HG03432 (cell line): ENCODE results near the gene ATP9B.

Experiments used
- ATAC-seq: cut with Tn5 transposase; IDR thresholded peaks from one replicate; pipeline ENCODE4 v1.9.1; 2021; ENCODE audit warnings: mild to moderate bottlenecking, moderate library complexity; ENCODE audit not compliant: unreplicated experiment

The ATP9B gene

GRCh38 chr18:79392226-79392625 is 323.0 kb downstream of the ATP9B start:
- no peak for ATAC-seq

GRCh38 chr18:79393181-79393634 is 324.0 kb downstream of the ATP9B start:
- no peak for ATAC-seq

- ATAC-seq: peak; percentile 24
These were observed 324.7 kb downstream of the ATP9B start for GRCh38 chr18:79393635-79394533.

GRCh38 chr18:79394534-79395307 is 325.5 kb downstream of the ATP9B start:
- peak; percentile 8 for ATAC-seq

GRCh38 chr18:79395308-79395640 is 326.1 kb downstream of the ATP9B start:
- no peak for ATAC-seq

- peak; percentile 16 for ATAC-seq
These were observed 326.7 kb downstream of the ATP9B start, which contains the start of gene NFATC1 for GRCh38 chr18:79395761-79396404. NFATC1 (plus strand) TSS chr18:79395930; CDS start chr18:79396225, 295 bp downstream.

GRCh38 chr18:79396431-79397246 is 327.4 kb downstream of the ATP9B start:
- ATAC-seq: peak; percentile 34

GRCh38 chr18:79397247-79397829 is 328.1 kb downstream of the ATP9B start:
- no peak for ATAC-seq

GRCh38 chr18:79397830-79398761 is 328.9 kb downstream of the ATP9B start:
- ATAC-seq: no peak

GRCh38 chr18:79399275-79400081 is 330.3 kb downstream of the ATP9B start:
- ATAC-seq: peak; percentile 7

GRCh38 chr18:79400091-79400590 is 330.9 kb downstream of the ATP9B start:
- peak; percentile 32 for ATAC-seq

- peak; percentile 11 for ATAC-seq
These were observed 331.6 kb downstream of the ATP9B start for GRCh38 chr18:79400591-79401381.

- ATAC-seq: no peak
These were observed 332.5 kb downstream of the ATP9B start for GRCh38 chr18:79401494-79402208.

- ATAC-seq: no peak
These were observed 333.0 kb downstream of the ATP9B start for GRCh38 chr18:79402209-79402576.

- no peak for ATAC-seq
These were observed 334.0 kb downstream of the ATP9B start for GRCh38 chr18:79402977-79403722.
